HG03520 (cell line): ENCODE measurements around the gene MYH6.
"Not testable (repeated sequence)": the region's sequence is repeated elsewhere in the genome, so short reads cannot be mapped to it uniquely, and the experiment has no call there.

Experiments
- ATAC-seq: cut with Tn5 transposase; IDR thresholded peaks from one replicate; pipeline ENCODE4 v1.9.1; 2021; ENCODE audit warnings: mild to moderate bottlenecking, moderate library complexity; ENCODE audit not compliant: unreplicated experiment

The MYH6 gene

GRCh38 chr14:23407516-23408306 lies at the start of gene MYH6:
Gene MYH6 (minus strand): TSS chr14:23408273. CDS start chr14:23407223, 1,050 bp downstream.
- ATAC-seq = no peak

GRCh38 chr14:23456883-23457586 lies 49.0 kb upstream of the MYH6 start:
- not testable (repeated sequence) for ATAC-seq

DNA sequence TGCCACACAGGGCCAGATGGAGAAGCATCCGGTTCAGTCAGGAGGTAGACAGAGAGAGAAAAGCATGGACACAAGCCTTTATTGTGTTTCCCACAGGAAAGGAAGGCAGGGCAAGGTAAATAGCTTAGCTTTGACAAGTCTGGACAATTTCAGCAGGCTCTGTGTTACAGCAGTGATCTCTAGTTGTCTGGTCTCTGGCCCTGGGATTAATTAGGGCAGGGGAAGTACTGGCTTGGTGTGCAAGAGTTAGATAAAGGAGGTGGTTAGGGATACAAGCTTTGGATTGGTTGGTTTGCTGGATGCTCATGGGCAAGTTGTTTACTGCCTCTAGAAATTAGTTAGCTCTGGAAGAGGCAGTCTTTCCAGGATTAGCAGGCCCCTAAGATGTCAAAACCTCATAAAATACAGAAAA lies 46.4 kb upstream of the MYH6 start:
- no peak for ATAC-seq

DNA sequence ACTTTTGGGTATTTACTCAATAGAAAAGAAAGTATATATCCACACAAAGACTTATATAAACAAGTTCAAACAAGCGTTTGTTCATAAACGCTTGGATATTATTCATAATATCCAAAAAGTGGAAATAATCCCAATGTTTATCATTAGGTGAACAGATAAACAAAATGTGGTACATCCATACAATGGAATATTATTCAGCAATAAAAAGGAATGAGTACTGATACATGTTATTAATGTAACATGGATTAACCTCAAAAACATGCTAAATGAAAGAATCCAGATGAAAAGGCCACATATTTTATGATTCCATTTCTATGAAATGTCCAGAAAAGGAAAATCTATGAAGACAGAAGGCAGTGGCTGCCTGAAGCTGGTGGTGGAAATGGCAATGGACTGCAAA lies 44.2 kb upstream of the MYH6 start:
- no peak for ATAC-seq

- ATAC-seq = no peak
Measured at GRCh38 chr14:23450379-23450778, 42.3 kb upstream of the MYH6 start.

GRCh38 chr14:23449314-23449713 lies 41.2 kb upstream of the MYH6 start:
- ATAC-seq = no peak

GRCh38 chr14:23447361-23448350 lies 39.6 kb upstream of the MYH6 start:
- ATAC-seq = no peak

- no peak for ATAC-seq
Measured at GRCh38 chr14:23446291-23446851, 38.3 kb upstream of the MYH6 start.

DNA sequence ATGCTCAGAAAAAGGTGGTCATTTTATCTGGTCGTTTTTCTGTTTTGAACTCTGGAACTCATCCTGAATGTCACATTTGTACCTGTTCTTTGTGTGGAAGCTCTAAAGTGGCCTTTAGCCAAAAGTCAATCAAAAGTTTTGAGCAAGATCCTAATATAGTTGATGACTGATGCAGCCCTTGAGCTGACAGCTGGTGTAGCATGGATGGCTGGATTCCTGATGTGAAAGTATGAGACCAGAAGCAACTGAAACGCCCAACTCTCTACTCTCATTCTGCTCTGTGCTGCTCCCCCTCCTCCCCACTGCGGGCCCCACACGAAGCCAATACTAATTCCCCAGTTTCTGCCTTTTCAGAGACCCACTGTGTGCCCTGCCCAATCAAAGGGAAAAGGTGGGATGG lies 37.7 kb upstream of the MYH6 start:
- ATAC-seq = no peak

DNA sequence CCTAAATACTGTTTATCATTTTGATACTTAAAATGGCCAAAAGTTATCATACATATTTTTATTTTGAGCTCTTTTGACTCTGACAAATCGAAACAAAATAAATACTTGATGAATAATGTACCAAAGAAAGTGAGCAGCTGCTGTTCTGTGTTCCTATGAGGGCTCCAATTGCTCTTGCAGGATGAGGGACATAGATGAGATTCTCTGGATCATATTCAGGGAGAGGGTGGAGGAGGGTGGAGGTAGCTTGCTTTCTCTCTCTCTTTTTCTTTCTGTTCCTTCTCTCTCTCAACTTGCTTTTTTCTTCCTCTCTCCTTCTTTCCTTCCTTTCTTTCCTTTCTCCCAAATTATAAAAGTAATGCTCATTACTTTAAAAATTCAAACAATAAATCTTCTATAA lies 36.2 kb upstream of the MYH6 start:
- ATAC-seq = no peak

DNA sequence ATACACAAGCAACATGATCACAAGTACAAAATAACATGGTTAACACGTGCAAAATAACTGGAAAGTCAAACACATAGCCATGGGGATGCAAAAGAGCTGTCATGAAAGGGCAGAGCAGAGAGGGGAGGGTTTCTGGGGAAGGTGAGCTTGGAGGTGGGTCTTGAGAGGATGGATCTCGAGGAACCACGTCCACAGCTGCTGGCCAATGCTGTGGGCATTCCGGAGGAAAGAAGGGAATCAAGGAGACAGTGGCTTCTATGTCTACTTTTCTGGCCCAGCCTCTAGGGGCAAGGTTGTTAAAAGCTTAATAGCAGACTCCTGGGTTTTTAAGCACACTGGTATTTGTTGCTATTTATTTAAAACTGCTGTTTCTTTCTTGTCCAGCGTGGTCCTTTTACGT lies 35.8 kb upstream of the MYH6 start:
- ATAC-seq = no peak

- no peak for ATAC-seq
Measured at GRCh38 chr14:23443411-23443812, 35.3 kb upstream of the MYH6 start.

GRCh38 chr14:23442721-23443356 lies 34.8 kb upstream of the MYH6 start:
- no peak for ATAC-seq

DNA sequence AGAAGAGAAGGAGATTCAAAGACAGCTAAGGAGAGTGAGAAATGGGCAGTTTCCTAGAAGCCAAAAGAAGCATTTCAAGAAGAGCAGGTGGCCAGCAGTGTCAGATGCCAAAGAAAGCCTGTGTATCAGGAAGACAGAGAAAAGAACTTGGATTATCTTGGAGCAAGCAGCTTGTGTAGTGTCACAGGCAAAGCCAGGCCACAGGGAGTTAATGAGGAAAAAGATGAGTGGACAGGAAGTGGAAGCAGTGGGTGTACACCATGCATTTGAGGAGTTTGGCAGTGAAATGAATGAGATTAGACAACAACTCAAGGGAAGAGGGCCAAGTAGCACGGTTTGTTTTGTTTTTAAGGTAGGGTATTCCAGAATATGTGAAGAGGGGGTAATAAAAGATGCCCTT lies 33.0 kb upstream of the MYH6 start:
- no peak for ATAC-seq

- ATAC-seq = no peak
Measured at GRCh38 chr14:23439107-23439835, 31.2 kb upstream of the MYH6 start.

DNA sequence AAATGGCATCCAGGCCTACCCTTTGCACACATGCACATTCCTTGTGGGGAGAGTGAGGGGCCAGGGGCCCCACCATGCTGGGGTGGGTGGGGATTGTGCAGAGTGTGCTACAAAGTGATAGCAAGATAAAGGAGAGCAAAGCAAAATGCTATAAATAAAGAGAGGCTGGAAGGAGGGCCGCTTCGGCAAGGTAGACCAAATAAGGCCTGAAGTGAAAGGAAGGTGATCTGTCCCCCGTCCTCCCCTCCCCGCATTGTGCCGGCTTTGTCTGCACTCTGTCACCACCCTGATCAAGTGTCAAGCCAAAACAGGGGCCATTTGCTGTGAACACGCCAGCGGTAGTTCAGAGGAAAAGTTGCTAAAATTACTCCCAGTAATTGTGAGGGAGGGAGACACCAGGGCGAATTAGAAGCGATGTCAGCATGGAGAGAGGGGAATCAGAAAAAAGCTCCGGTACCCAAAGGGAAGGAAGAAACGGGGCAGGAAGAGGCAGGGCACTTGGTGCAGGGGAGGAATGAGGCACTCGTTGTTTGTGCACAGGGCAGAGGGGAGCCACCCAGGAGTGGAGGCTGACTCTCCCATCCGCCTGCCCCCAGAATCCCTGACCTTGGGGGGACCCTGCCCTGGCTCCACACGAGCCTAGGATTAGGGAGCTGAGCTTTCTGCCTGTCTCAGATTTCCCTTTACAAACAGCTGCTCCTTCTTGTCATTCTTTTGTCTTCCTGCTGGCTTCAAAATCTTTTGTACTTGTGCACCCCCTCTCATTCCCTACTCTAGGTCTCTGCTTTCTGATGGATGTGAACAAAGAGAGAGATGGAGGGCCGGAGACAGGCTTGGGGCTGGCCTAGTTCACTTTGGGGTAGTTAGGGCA lies 30.3 kb upstream of the MYH6 start:
- ATAC-seq = no peak

DNA sequence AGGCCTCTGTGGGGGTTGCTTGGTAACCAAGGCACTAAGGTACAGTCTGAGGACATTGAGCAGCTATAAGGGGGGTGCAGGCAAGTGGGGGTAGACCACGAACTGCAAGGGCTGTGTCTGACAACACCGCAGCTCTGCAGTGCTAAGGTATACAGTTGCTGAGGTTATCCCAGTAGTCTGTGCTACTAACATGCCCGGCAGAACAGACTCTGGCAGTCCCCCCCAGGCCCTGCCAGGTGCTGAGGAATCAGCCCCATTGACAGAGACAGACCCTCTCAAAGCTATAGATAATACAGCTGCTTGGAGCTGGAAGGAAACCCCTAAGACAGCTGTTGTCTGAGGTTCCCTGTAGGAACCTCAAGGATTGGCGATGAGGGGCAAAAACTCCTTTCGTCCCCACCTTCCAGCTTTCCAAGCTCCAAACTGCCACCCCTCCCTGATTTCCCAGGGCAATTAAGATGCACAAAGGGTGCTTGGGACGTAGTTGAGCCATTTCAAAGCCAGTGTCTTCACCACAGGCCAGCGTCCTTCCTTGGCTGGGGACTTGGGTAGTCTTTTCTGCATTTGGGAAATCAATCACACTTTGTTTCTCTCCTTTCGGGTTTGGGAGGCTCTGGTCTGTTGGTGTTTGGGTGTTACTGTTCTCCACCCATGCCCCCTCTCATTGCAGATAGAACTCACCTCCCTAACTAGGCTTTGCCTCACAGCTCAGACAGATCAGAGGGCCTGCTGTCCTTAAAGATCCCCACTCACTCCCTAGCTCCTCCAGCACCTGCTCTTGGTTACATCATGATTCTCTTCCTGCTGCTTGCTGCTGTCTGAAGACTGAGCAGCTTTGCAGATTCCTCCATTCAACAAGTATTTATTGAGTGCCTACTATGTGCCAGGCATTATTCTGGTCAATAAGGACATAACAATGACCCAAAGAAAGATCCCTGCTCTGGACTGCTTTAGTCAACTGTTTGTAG lies 29.3 kb upstream of the MYH6 start:
- ATAC-seq = no peak
